SK-N-SH (cell line): ENCODE results near the gene SH3PXD2A. TPM values are rescaled to one million over a fixed set of nuclear protein-coding genes. Genes with fewer than 3 reads are reported as not detected.

Experiments
- CTCF ChIA-PET: fragments of 300-600, 350-600 bp; formaldehyde crosslinking; extraction: SDS; loops from one replicate; lab custom pipeline; 2021; lab: Yijun Ruan, JAX
- POLR2A ChIA-PET: fragments of 350-600 bp; sonication (Branson Sonifier 250); formaldehyde crosslinking; extraction: SDS; loops from one replicate; lab custom pipeline; 2020; ENCODE audit warnings: antibody characterized with exemption, inconsistent platforms; lab: Yijun Ruan, JAX
- DNase-seq: peaks from one replicate; pipeline ENCODE4 v3.0.0; 2012
- H2AFZ ChIP-seq: fragments of 200-600 bp; sonication (generic); 2 replicates; pipeline ENCODE4 v1.8.1; 2016; ENCODE audit warnings: antibody characterized with exemption, mild to moderate bottlenecking, low read depth
- H3F3A ChIP-seq: fragments of 200-600 bp; sonication (generic); replicated peaks from 2 replicates; pipeline ENCODE3; 2016; ENCODE audit warnings: antibody characterized with exemption, mild to moderate bottlenecking; ENCODE audit not compliant: insufficient read depth
- H3K27ac ChIP-seq, 2 experiments: fragments of 200-500 bp in 1 of 2; fragments of 200-600 bp in 1 of 2; sonication (Bioruptor generic) in 1 of 2; sonication (generic), shearing (Covaris generic) in 1 of 2; 2 replicates each; pipeline versions ENCODE4 v1.5.1 to v1.6.1; 2014 to 2016; ENCODE audit warnings: low read depth in 2 of 2, inconsistent platforms in 1 of 2, low read length in 1 of 2, mild to moderate bottlenecking in 1 of 2, mixed read lengths in 1 of 2
- H3K27me3 ChIP-seq: fragments of 200-600 bp; sonication (generic), shearing (Covaris generic); 2 replicates; pipeline ENCODE4 v1.6.1; 2016; ENCODE audit warnings: mixed run types; ENCODE audit not compliant: insufficient read depth
- H3K36me3 ChIP-seq, 2 experiments: fragments of 200-500 bp in 1 of 2; fragments of 200-600 bp in 1 of 2; sonication (Bioruptor generic) in 1 of 2; sonication (generic) in 1 of 2; replicated peaks in 1 of 2; 2 replicates each; pipeline versions ENCODE3 to v1.5.1; 2014 to 2016; ENCODE audit warnings: low read length in 1 of 2, mild to moderate bottlenecking in 1 of 2; ENCODE audit not compliant: insufficient read depth in 2 of 2, control insufficient read depth in 1 of 2
- H3K4me1 ChIP-seq, 2 experiments: fragments of 200-500 bp in 1 of 2; fragments of 200-600 bp in 1 of 2; sonication (Bioruptor generic) in 1 of 2; sonication (generic), shearing (Covaris generic) in 1 of 2; 2 replicates each; pipeline versions ENCODE4 v1.5.1 to v1.6.1; 2014 to 2016; ENCODE audit warnings: low read depth in 1 of 2, low read length in 1 of 2, mixed run types in 1 of 2; ENCODE audit not compliant: insufficient read depth in 2 of 2, control insufficient read depth in 1 of 2
- H3K4me2 ChIP-seq: fragments of 200-600 bp; sonication (generic), shearing (Covaris generic); 2 replicates; pipeline ENCODE4 v1.6.1; 2017; ENCODE audit warnings: mixed run types
- H3K4me3 ChIP-seq, 2 experiments: fragments of 200-500 bp in 1 of 2; fragments of 200-600 bp in 1 of 2; sonication (Bioruptor generic) in 1 of 2; sonication (generic), shearing (Covaris generic) in 1 of 2; 2 replicates each; pipeline versions ENCODE4 v1.5.1 to v1.8.1; 2014 to 2016; ENCODE audit warnings: low read depth in 2 of 2, inconsistent platforms in 1 of 2, low read length in 1 of 2, mild to moderate bottlenecking in 1 of 2, mixed read lengths in 1 of 2, moderate library complexity in 1 of 2
- H3K79me2 ChIP-seq: fragments of 200-600 bp; sonication (generic); 2 replicates; pipeline ENCODE4 v1.8.1; 2017; ENCODE audit warnings: mild to moderate bottlenecking; ENCODE audit not compliant: insufficient read depth
- H3K9ac ChIP-seq: fragments of 200-600 bp; sonication (generic); 2 replicates; pipeline ENCODE4 v1.6.1; 2017; ENCODE audit warnings: mixed run types
- H3K9me2 ChIP-seq: fragments of 200-600 bp; sonication (generic); 2 replicates; pipeline ENCODE4 v1.6.1; 2017; ENCODE audit warnings: mixed run types
- H3K9me3 ChIP-seq: fragments of 200-600 bp; sonication (generic); 2 replicates; pipeline ENCODE4 v1.6.1; 2017; ENCODE audit warnings: mixed run types, mild to moderate bottlenecking, moderate library complexity
- H4K20me1 ChIP-seq: fragments of 200-600 bp; sonication (generic); 2 replicates; pipeline ENCODE4 v1.6.1; 2017; ENCODE audit warnings: mild to moderate bottlenecking, mixed run types; ENCODE audit not compliant: insufficient read depth
- CHD2 ChIP-seq: fragments of 150-350 bp; IDR thresholded peaks from 2 replicates; pipeline ENCODE4 v1.6.1; 2018; ENCODE audit warnings: low read length; ENCODE audit not compliant: partially characterized antibody
- EZH2phosphoT487 ChIP-seq: fragments of 200-600 bp; sonication (generic); IDR thresholded peaks from 2 replicates; pipeline ENCODE4 v1.6.1; 2017; ENCODE audit warnings: low read depth, mixed run types, mild to moderate bottlenecking, antibody characterized with exemption, moderate library complexity, borderline replicate concordance
- FOXJ3 ChIP-seq: sonication (generic); formaldehyde crosslinking; IDR thresholded peaks from 2 replicates; pipeline ENCODE4 v1.5.1; 2020; ENCODE audit warnings: mild to moderate bottlenecking, missing genetic modification reagents
- JUND ChIP-seq: IDR thresholded peaks from 2 replicates; pipeline ENCODE4 v1.4.0; 2012
- MEF2A ChIP-seq: IDR thresholded peaks from 2 replicates; pipeline ENCODE4 v1.4.0; 2012; ENCODE audit warnings: low read depth, borderline replicate concordance
- NFIC ChIP-seq: IDR thresholded peaks from 2 replicates; pipeline ENCODE4 v1.4.0; 2012; ENCODE audit warnings: borderline replicate concordance
- POLR2AphosphoS5 ChIP-seq: IDR thresholded peaks from 2 replicates; pipeline ENCODE4 v1.6.1; 2012; ENCODE audit warnings: low read depth, low read length
- RCOR1 ChIP-seq: fragments of 150-350 bp; IDR thresholded peaks from 2 replicates; pipeline ENCODE4 v1.6.1; 2017; ENCODE audit warnings: antibody characterized with exemption, low read length
- RFX5 ChIP-seq: IDR thresholded peaks from 2 replicates; pipeline ENCODE4 v1.6.1; 2012; ENCODE audit warnings: mild to moderate bottlenecking, improper control_type of control experiment, low read length
- SIN3A ChIP-seq: IDR thresholded peaks from 2 replicates; pipeline ENCODE4 v1.6.1; 2012; ENCODE audit warnings: low read depth, mild to moderate bottlenecking, low read length, moderate library complexity, borderline replicate concordance
- TAF1 ChIP-seq: IDR thresholded peaks from 2 replicates; pipeline ENCODE4 v1.6.1; 2012; ENCODE audit warnings: low read depth, mild to moderate bottlenecking, low read length, moderate library complexity, borderline replicate concordance
- TCF12 ChIP-seq: IDR thresholded peaks from 2 replicates; pipeline ENCODE4 v1.4.0; 2012
- YY1 ChIP-seq: IDR thresholded peaks from 2 replicates; pipeline ENCODE4 v1.4.0; 2012; ENCODE audit warnings: low read depth, mild to moderate bottlenecking
- WGBS: methylation state at CpG from one replicate; pipeline ENCODE4 v1.1.6; 2017; ENCODE audit warnings: low lambda C conversion rate; 5-methylcytosine and 5-hydroxymethylcytosine counted together
- polyA plus RNA-seq, 3 experiments: library from polyadenylated mRNA; depleted of rRNA; stranded (reverse); fragments of >200 nt; gene quantifications; 2 replicates each; pipeline ENCODE4 v1.2.3, GENCODE V29; 2012
- TF ChIP-seq, protein P1 (sequence below): IDR thresholded peaks from 2 replicates; pipeline ENCODE4 v1.4.0; 2012; ENCODE audit warnings: low read depth, borderline replicate concordance
- TF ChIP-seq, protein P2 (sequence below): IDR thresholded peaks from 2 replicates; pipeline ENCODE4 v1.4.0; 2012; ENCODE audit warnings: low read depth, borderline replicate concordance
- TF ChIP-seq, protein P3 (sequence below): fragments of 200-600 bp; sonication (generic); IDR thresholded peaks from 2 replicates; pipeline ENCODE4 v1.6.1; 2017; ENCODE audit warnings: antibody characterized with exemption, mild to moderate bottlenecking, moderate library complexity

SH3PXD2A gene
- polyA plus RNA-seq, 1 of the 3 experiments (the other 2 are of a cell fraction): 2.5 TPM

- 95% methylated on average over 4 of the region's 4 CpGs for WGBS
- H4K20me1 ChIP-seq: no peaks in the 10 kb centered on the region
- H3K27ac ChIP-seq: no peak overlapping the region; a peak in 1 of 4 replicates
- POLR2A ChIA-PET: interaction anchor here (1.5 kb wide), 1 partner anchor 8 kb away, joined by 5 read pairs; no protein-coding TSS in a partner anchor
- no peaks in the 10 kb centered on the region for H3K36me3 ChIP-seq
- H3K4me2 ChIP-seq: no peak overlapping the region
- no peaks in the 10 kb centered on the region for H3K9me3 ChIP-seq
- H3F3A ChIP-seq: peaks cover 20% of the 10 kb centered on the region
- H3K4me3 ChIP-seq: no peak overlapping the region
- H3K27me3 ChIP-seq: no peaks in the 10 kb centered on the region
- CTCF ChIA-PET: interaction anchor here (0.7 to 9.7 kb wide), 5 partner anchors 69 to 139 kb away, joined by 3 to 169 read pairs (median 3); no protein-coding TSS in a partner anchor
- no peak overlapping the region for H3K9ac ChIP-seq
- peaks cover 15 to 51% of the 10 kb centered on the region in 2 experiments; a peak in 2 of 4 replicates for H3K4me1 ChIP-seq
- peaks cover 57% of the 10 kb centered on the region for H3K79me2 ChIP-seq
- TF ChIP-seq FOXJ3 (no peak), JUND (no peak), EZH2phosphoT487 (no peak), SIN3A (no peak), TCF12 (no peak), TAF1 (no peak), YY1 (no peak), RCOR1 (no peak), MEF2A (no peak), NFIC (no peak), POLR2AphosphoS5 (no peak), CHD2 (no peak), RFX5 (no peak)
- TF ChIP-seq, protein P1, sequence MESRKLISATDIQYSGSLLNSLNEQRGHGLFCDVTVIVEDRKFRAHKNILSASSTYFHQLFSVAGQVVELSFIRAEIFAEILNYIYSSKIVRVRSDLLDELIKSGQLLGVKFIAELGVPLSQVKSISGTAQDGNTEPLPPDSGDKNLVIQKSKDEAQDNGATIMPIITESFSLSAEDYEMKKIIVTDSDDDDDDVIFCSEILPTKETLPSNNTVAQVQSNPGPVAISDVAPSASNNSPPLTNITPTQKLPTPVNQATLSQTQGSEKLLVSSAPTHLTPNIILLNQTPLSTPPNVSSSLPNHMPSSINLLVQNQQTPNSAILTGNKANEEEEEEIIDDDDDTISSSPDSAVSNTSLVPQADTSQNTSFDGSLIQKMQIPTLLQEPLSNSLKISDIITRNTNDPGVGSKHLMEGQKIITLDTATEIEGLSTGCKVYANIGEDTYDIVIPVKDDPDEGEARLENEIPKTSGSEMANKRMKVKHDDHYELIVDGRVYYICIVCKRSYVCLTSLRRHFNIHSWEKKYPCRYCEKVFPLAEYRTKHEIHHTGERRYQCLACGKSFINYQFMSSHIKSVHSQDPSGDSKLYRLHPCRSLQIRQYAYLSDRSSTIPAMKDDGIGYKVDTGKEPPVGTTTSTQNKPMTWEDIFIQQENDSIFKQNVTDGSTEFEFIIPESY: no peak
- TF ChIP-seq, protein P2, sequence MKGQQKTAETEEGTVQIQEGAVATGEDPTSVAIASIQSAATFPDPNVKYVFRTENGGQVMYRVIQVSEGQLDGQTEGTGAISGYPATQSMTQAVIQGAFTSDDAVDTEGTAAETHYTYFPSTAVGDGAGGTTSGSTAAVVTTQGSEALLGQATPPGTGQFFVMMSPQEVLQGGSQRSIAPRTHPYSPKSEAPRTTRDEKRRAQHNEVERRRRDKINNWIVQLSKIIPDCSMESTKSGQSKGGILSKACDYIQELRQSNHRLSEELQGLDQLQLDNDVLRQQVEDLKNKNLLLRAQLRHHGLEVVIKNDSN: no peak
- TF ChIP-seq, protein P3, sequence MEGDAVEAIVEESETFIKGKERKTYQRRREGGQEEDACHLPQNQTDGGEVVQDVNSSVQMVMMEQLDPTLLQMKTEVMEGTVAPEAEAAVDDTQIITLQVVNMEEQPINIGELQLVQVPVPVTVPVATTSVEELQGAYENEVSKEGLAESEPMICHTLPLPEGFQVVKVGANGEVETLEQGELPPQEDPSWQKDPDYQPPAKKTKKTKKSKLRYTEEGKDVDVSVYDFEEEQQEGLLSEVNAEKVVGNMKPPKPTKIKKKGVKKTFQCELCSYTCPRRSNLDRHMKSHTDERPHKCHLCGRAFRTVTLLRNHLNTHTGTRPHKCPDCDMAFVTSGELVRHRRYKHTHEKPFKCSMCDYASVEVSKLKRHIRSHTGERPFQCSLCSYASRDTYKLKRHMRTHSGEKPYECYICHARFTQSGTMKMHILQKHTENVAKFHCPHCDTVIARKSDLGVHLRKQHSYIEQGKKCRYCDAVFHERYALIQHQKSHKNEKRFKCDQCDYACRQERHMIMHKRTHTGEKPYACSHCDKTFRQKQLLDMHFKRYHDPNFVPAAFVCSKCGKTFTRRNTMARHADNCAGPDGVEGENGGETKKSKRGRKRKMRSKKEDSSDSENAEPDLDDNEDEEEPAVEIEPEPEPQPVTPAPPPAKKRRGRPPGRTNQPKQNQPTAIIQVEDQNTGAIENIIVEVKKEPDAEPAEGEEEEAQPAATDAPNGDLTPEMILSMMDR: no peak
- DNase-seq: no peak
- H3K9me2 ChIP-seq: no peaks in the 10 kb centered on the region
- H2AFZ ChIP-seq: no peak overlapping the region
Measured at GRCh38 chr10:103851261-103851660, 4.1 kb downstream of the SH3PXD2A start.
